H1 (cell line): Measurements from ENCODE around the gene SWT1. TPM values are rescaled to one million over a fixed set of nuclear protein-coding genes. Genes with fewer than 3 reads are reported as not detected.

Experiments
- CTCF ChIA-PET: fragments of 300-600 bp; sonication (Branson Sonifier 250); formaldehyde crosslinking; loops from one replicate; lab custom pipeline; 2021; ENCODE audit not compliant: partially characterized antibody; lab: Charles Lee
- POLR2A ChIA-PET: fragments of 300-600 bp; sonication (Branson Sonifier 250); formaldehyde crosslinking; loops from one replicate; lab custom pipeline; 2021; ENCODE audit warnings: inconsistent platforms; ENCODE audit not compliant: partially characterized antibody; lab: Charles Lee
- DNase-seq, 2 experiments: peaks; one replicate each; pipeline versions ENCODE4 v3.0.0 to v3.0.0-alpha.2; 2010 to 2022; ENCODE audit warnings: low spot score in 2 of 2, low read depth in 1 of 2, mixed read lengths in 1 of 2
- FAIRE-seq: peaks from 2 replicates; lab custom pipeline; 2011; peaks lifted over from hg19 to GRCh38; lab: Jason Lieb, UNC
- H2AFZ ChIP-seq: 2 replicates; pipeline ENCODE4 v1.8.1; 2012; ENCODE audit warnings: low read length, inconsistent platforms
- H2AK5ac ChIP-seq: 2 replicates; pipeline ENCODE4 v1.6.1; 2013; ENCODE audit warnings: low read depth, low read length
- H2BK120ac ChIP-seq: replicated peaks from 2 replicates; pipeline ENCODE3; 2013; ENCODE audit warnings: low read depth, low read length, inconsistent platforms
- H2BK12ac ChIP-seq: 2 replicates; pipeline ENCODE4 v1.6.1; 2013; ENCODE audit warnings: low read depth, low read length
- H2BK15ac ChIP-seq: 2 replicates; pipeline ENCODE4 v1.6.1; 2013; ENCODE audit warnings: low read length
- H2BK20ac ChIP-seq: 2 replicates; pipeline ENCODE4 v1.6.1; 2013; ENCODE audit warnings: low read length
- H2BK5ac ChIP-seq: 2 replicates; pipeline ENCODE4 v1.6.1; 2013; ENCODE audit warnings: low read depth, low read length
- H3K14ac ChIP-seq: 2 replicates; pipeline ENCODE4 v1.6.1; 2013; ENCODE audit warnings: inconsistent platforms; ENCODE audit not compliant: insufficient read length
- H3K18ac ChIP-seq: 2 replicates; pipeline ENCODE4 v1.6.1; 2013; ENCODE audit warnings: low read length; ENCODE audit errors: extremely low read depth
- H3K23ac ChIP-seq: 2 replicates; pipeline ENCODE4 v1.6.1; 2013; ENCODE audit warnings: inconsistent platforms; ENCODE audit not compliant: insufficient read length
- H3K23me2 ChIP-seq: 2 replicates; pipeline ENCODE4 v1.6.1; 2013; ENCODE audit warnings: low read depth, low read length
- H3K27ac ChIP-seq: 2 replicates; pipeline ENCODE4 v1.6.1; 2011; ENCODE audit warnings: low read depth, low read length, inconsistent platforms
- H3K27me3 ChIP-seq, 4 experiments: replicated peaks in 1 of 4; 1 replicate in 1 of 4; 2 replicates in 3 of 4; pipeline versions ENCODE4 v1.6.1 to v1.8.1; 2011 to 2013; ENCODE audit warnings: low read length in 3 of 4, mild to moderate bottlenecking in 3 of 4, inconsistent platforms in 2 of 4, mixed read lengths in 2 of 4, moderate library complexity in 1 of 4; ENCODE audit not compliant: control insufficient read depth in 3 of 4, insufficient read depth in 3 of 4; ENCODE audit errors: extremely low read depth in 1 of 4
- H3K36me3 ChIP-seq, 4 experiments: 2 replicates each; pipeline versions ENCODE4 v1.6.1 to v1.8.1; 2011 to 2013; ENCODE audit warnings: mild to moderate bottlenecking in 4 of 4, low read length in 3 of 4, moderate library complexity in 2 of 4, control low read depth in 1 of 4, inconsistent platforms in 1 of 4; ENCODE audit not compliant: insufficient read depth in 4 of 4, control insufficient read depth in 2 of 4
- H3K4ac ChIP-seq: replicated peaks from 2 replicates; pipeline ENCODE3; 2013; ENCODE audit warnings: low read length, low read depth, mixed read lengths, inconsistent platforms; ENCODE audit not compliant: insufficient read length
- H3K4me1 ChIP-seq, 4 experiments: replicated peaks in 1 of 4; 1 replicate in 1 of 4; 2 replicates in 3 of 4; pipeline versions ENCODE4 v1.6.1 to v1.8.1; 2011 to 2013; ENCODE audit warnings: low read length in 3 of 4, inconsistent platforms in 2 of 4, mixed read lengths in 1 of 4; ENCODE audit not compliant: insufficient read depth in 4 of 4, control insufficient read depth in 3 of 4
- H3K4me2 ChIP-seq, 2 experiments: 2 replicates each; pipeline versions ENCODE4 v1.6.1 to v1.8.1; 2011 to 2013; ENCODE audit warnings: low read depth in 2 of 2, low read length in 2 of 2, control low read depth in 1 of 2, inconsistent platforms in 1 of 2, mild to moderate bottlenecking in 1 of 2; ENCODE audit not compliant: insufficient read depth in 1 of 2
- H3K4me3 ChIP-seq, 4 experiments: fragments of 200-600, 300-600 bp in 1 of 4; sonication (generic), shearing (Covaris generic), sonication (Bioruptor Twin) in 1 of 4; 2 replicates each; pipeline versions ENCODE4 v1.5.1 to v1.8.1; 2011 to 2016; ENCODE audit warnings: low read length in 4 of 4, low read depth in 3 of 4, control low read depth in 2 of 4, inconsistent platforms in 2 of 4, mild to moderate bottlenecking in 2 of 4, mixed read lengths in 1 of 4, moderate library complexity in 1 of 4; ENCODE audit not compliant: insufficient read depth in 2 of 4; ENCODE audit errors: extremely low read depth in 1 of 4
- H3K56ac ChIP-seq: replicated peaks from 2 replicates; pipeline ENCODE3; 2013; ENCODE audit warnings: low read depth, mild to moderate bottlenecking, mixed read lengths, low read length, inconsistent platforms; ENCODE audit not compliant: insufficient read length
- H3K79me1 ChIP-seq: 2 replicates; pipeline ENCODE4 v1.6.1; 2013; ENCODE audit warnings: low read depth, low read length, control low read depth
- H3K79me2 ChIP-seq, 2 experiments: 2 replicates each; pipeline versions ENCODE4 v1.6.1 to v1.8.1; 2012 to 2013; ENCODE audit warnings: low read length in 2 of 2, mild to moderate bottlenecking in 2 of 2, inconsistent platforms in 1 of 2; ENCODE audit not compliant: insufficient read depth in 2 of 2, control insufficient read depth in 1 of 2
- H3K9ac ChIP-seq, 4 experiments: replicated peaks in 1 of 4; 1 replicate in 1 of 4; 2 replicates in 3 of 4; pipeline versions ENCODE4 v1.6.1 to v1.8.1; 2011 to 2013; ENCODE audit warnings: low read depth in 3 of 4, low read length in 3 of 4, control low read depth in 2 of 4, mild to moderate bottlenecking in 2 of 4, moderate library complexity in 2 of 4, inconsistent platforms in 1 of 4; ENCODE audit errors: extremely low read depth in 1 of 4
- H3K9me3 ChIP-seq, 2 experiments: 2 replicates each; pipeline versions ENCODE4 v1.6.1 to v1.8.1; 2012 to 2013; ENCODE audit warnings: mild to moderate bottlenecking in 2 of 2, moderate library complexity in 2 of 2, control low read depth in 1 of 2, inconsistent platforms in 1 of 2, low read depth in 1 of 2, low read length in 1 of 2, mixed read lengths in 1 of 2; ENCODE audit not compliant: insufficient read depth in 2 of 2
- H4K20me1 ChIP-seq, 2 experiments: replicated peaks in 1 of 2; 2 replicates each; pipeline versions ENCODE3 to v1.8.1; 2011 to 2013; ENCODE audit warnings: inconsistent platforms in 2 of 2, low read length in 2 of 2, mild to moderate bottlenecking in 1 of 2; ENCODE audit not compliant: insufficient read depth in 2 of 2, control insufficient read depth in 1 of 2
- H4K5ac ChIP-seq: 2 replicates; pipeline ENCODE4 v1.6.1; 2013; ENCODE audit warnings: low read length, low read depth, mixed read lengths, inconsistent platforms; ENCODE audit not compliant: insufficient read length
- H4K8ac ChIP-seq: 2 replicates; pipeline ENCODE4 v1.8.0; 2013; ENCODE audit warnings: mild to moderate bottlenecking, moderate library complexity, low read length, inconsistent platforms; ENCODE audit not compliant: insufficient read depth; ENCODE audit errors: extremely low read depth
- H4K91ac ChIP-seq: replicated peaks from 2 replicates; pipeline ENCODE3; 2013; ENCODE audit warnings: low read length, mixed read lengths, inconsistent platforms; ENCODE audit not compliant: insufficient read length
- CBX5 ChIP-seq: fragments of 300-800, 300-1000 bp; sonication (generic); IDR thresholded peaks from 2 replicates; pipeline ENCODE4 v1.7.1; 2016; ENCODE audit warnings: antibody characterized with exemption, low read length, low read depth
- CHD1 ChIP-seq: IDR thresholded peaks from 2 replicates; pipeline ENCODE4 v1.6.1; 2012; ENCODE audit warnings: low read depth, low read length, improper control_type of control experiment
- EGR1 ChIP-seq: IDR thresholded peaks from 2 replicates; pipeline ENCODE4 v1.6.1; 2011; ENCODE audit warnings: low read depth, low read length, borderline replicate concordance
- KDM4A ChIP-seq: IDR thresholded peaks from one replicate; pipeline ENCODE4 v1.7.1; 2012; ENCODE audit warnings: low read depth, mild to moderate bottlenecking, moderate library complexity, low read length, inconsistent platforms; ENCODE audit not compliant: severe bottlenecking
- KDM5A ChIP-seq: fragments of 200-600 bp; IDR thresholded peaks from 2 replicates; pipeline ENCODE4 v1.7.1; 2012; ENCODE audit warnings: mild to moderate bottlenecking, low read length, inconsistent platforms, mixed read lengths
- MAFK ChIP-seq: IDR thresholded peaks from 2 replicates; pipeline ENCODE4 v1.6.1; 2012; ENCODE audit warnings: low read depth, mild to moderate bottlenecking, improper control_type of control experiment, low read length
- NRF1 ChIP-seq: IDR thresholded peaks from 2 replicates; pipeline ENCODE4 v1.6.1; 2011; ENCODE audit warnings: mild to moderate bottlenecking, low read depth, low read length, improper control_type of control experiment
- RFX5 ChIP-seq: IDR thresholded peaks from 2 replicates; pipeline ENCODE4 v1.6.1; 2011; ENCODE audit warnings: low read depth, low read length, improper control_type of control experiment, borderline replicate concordance
- SIRT6 ChIP-seq: IDR thresholded peaks from one replicate; pipeline ENCODE4 v1.7.1; 2012; ENCODE audit warnings: low read length, inconsistent platforms
- SIX5 ChIP-seq: IDR thresholded peaks from 2 replicates; pipeline ENCODE4 v1.6.1; 2011; ENCODE audit warnings: mild to moderate bottlenecking, low read depth, low read length
- YY1 ChIP-seq: IDR thresholded peaks from 2 replicates; pipeline ENCODE4 v1.6.1; 2011; ENCODE audit warnings: low read depth, mild to moderate bottlenecking, low read length
- WGBS, 2 experiments: shearing (Covaris generic) in 1 of 2; methylation state at CpG; one replicate each; pipeline versions ENCODE4 v1.1.6 to v1.1.7; 2013 to 2015; ENCODE audit warnings: low lambda C conversion rate in 2 of 2, mixed read lengths in 2 of 2, inconsistent platforms in 1 of 2, low coverage in 1 of 2, missing lambda C conversion rate in 1 of 2; ENCODE audit not compliant: insufficient replicate concordance in 2 of 2, insufficient coverage in 1 of 2, insufficient read length in 1 of 2; ENCODE audit errors: extremely low coverage in 1 of 2, missing lambda C conversion rate in 1 of 2; 5-methylcytosine and 5-hydroxymethylcytosine counted together
- polyA plus RNA-seq, 7 experiments: library from polyadenylated mRNA; depleted of rRNA in 3 of 7; stranded (reverse) in 5 of 7; unstranded in 2 of 7; fragments of >200 nt in 5 of 7; fragments of 200-250 nt in 2 of 7; gene quantifications; 1 replicate in 5 of 7; 2 replicates in 1 of 7; 4 replicates in 1 of 7; pipeline versions ENCODE4 v1.2.1 to v1.2.3, GENCODE V29; 2011 to 2013; ENCODE audit warnings: missing spikeins in 2 of 7, mixed read lengths in 2 of 7
- total RNA-seq: library from RNA; stranded (reverse); fragmentation: NEBNext Ultra II Directional; extraction: Animal tissue kit (Norgen Biotek cat#: 25700); gene quantifications from 2 replicates; pipeline ENCODE4 v1.2.1, GENCODE V29; 2021

Gene SWT1
- total and polyA plus RNA-seq, 2 of the 8 experiments (the other 6 are each of a cell fraction or from before 2014, with no cell fraction given) = 1.4 to 6.2 TPM

GRCh38 chr1:185280589-185280988, 123.6 kb downstream of the SWT1 start:
- no peak overlapping the region for H3K27ac ChIP-seq
- H3K4me2 ChIP-seq = no peak overlapping the region
- H3K27me3 ChIP-seq = no peaks in the 10 kb centered on the region
- CTCF ChIA-PET = interaction anchor here (0.6 kb wide), 1 partner anchor 91 kb away, joined by 3 read pairs; no protein-coding TSS in a partner anchor
- no peaks in the 10 kb centered on the region for H3K36me3 ChIP-seq
- POLR2A ChIA-PET = interaction anchor here (2.9 kb wide), 1 partner anchor 10 kb away, joined by 12 read pairs; no protein-coding TSS in a partner anchor
- no peak overlapping the region for H4K5ac ChIP-seq
- H4K91ac ChIP-seq = no peak overlapping the region
- TF ChIP-seq SIRT6 (no peak), EGR1 (no peak), KDM4A (no peak), CBX5 (no peak), SIX5 (no peak), KDM5A (no peak), CHD1 (no peak), YY1 (no peak), NRF1 (no peak), MAFK (no peak), RFX5 (no peak)
- no peak overlapping the region for H3K23ac ChIP-seq
- no peak overlapping the region for H2BK12ac ChIP-seq
- DNase-seq = no peak
- H3K4ac ChIP-seq = no peak overlapping the region
- no peak overlapping the region for H2BK15ac ChIP-seq
- no peak overlapping the region for H2AK5ac ChIP-seq
- no peak overlapping the region for H2BK5ac ChIP-seq
- no peak overlapping the region for H2BK120ac ChIP-seq
- no peak for FAIRE-seq
- no peaks in the 10 kb centered on the region for H3K4me1 ChIP-seq
- no peak overlapping the region for H3K4me3 ChIP-seq
- H2AFZ ChIP-seq = no peak overlapping the region
- no peaks in the 10 kb centered on the region for H3K79me2 ChIP-seq
- H3K23me2 ChIP-seq = no peaks in the 10 kb centered on the region
- no peak overlapping the region for H3K9ac ChIP-seq
- H3K79me1 ChIP-seq = no peaks in the 10 kb centered on the region
- no peaks in the 10 kb centered on the region for H3K9me3 ChIP-seq
- no peaks in the 10 kb centered on the region for H4K20me1 ChIP-seq
- WGBS, 2 experiments = 91% methylated on average over 2 of the region's 2 CpGs; no CpG with 5 or more reads in 1 of the 2 experiments
- H2BK20ac ChIP-seq = no peak overlapping the region
- H3K56ac ChIP-seq = no peak overlapping the region
- H3K18ac ChIP-seq = no peak overlapping the region
- no peak overlapping the region for H3K14ac ChIP-seq
- H4K8ac ChIP-seq = no peak overlapping the region
